ENCODE measurements around the gene SDCCAG8.

SDCCAG8 gene

GRCh38 chr1:243422362-243422761 is 166.5 kb downstream of the SDCCAG8 start:
- no peak for DNase-seq

- DNase-seq, result no peak
Observed at GRCh38 chr1:243428084-243428483, 172.2 kb downstream of the SDCCAG8 start.

- DNase-seq, result no peak
Observed at GRCh38 chr1:243428617-243429342, 172.9 kb downstream of the SDCCAG8 start.

DNA sequence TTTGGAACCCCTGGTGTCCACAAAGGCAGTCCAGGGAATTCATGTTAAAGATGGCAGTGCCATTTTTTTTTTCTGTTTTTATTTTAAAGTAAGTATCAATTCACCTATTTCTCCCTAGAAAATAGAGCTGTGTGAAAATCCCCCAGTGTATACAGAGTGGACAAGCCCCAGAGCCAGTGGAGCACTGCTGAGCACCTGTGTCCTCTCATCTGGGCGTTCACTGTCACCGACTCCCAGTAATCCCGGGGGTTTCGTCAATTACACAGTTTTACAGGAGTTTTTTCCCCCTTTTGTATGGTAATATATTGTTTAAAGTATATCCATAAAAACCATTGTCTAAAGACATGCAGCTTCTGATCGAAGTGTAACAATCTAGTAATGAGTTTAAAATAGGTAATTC is 175.8 kb downstream of the SDCCAG8 start:
- DNase-seq, result no peak

DNA sequence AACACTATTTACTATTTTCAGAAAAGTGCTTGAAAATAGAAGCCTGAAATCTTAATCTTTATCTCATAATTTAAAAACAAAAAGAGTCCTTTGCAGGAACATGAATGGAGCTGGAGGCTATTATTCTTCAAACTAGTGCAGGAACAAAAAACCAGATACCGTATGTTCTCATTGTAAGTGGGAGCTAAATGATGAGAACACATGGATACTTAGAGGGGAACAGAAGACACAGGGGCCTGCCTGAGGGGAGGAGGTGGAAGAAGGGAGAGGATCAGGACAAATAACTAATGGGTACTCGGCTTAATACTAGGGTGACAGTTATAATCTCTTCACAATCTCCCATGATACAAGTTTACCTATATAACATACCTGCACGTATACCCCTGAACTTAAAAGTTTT is 176.3 kb downstream of the SDCCAG8 start:
- no peak for DNase-seq

- DNase-seq, result no peak
Observed at GRCh38 chr1:243433737-243434370, 178.0 kb downstream of the SDCCAG8 start.

- no peak for DNase-seq
Observed at GRCh38 chr1:243434594-243434993, 178.8 kb downstream of the SDCCAG8 start.

- DNase-seq, result no peak
Observed at GRCh38 chr1:243435836-243436235, 180.0 kb downstream of the SDCCAG8 start.

DNA sequence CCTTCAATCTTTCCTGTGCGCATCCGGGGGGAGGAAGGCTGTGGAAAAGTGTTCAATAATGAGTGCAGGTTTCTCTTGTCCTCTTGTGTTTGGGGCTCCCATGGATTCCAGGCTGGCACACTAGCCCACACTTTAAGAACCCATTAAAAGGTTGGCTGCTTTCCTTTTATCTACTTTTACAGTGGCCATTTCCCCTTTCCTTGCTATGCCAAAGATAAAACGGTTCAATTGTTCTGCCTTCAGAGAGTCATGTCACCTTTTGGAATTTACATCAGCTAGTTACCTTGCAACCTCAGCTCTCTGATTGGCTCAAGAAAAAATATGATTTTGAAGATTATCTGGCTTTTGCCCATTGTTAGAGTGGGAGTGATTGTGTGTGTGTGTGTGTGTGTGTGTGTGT is 182.3 kb downstream of the SDCCAG8 start:
- no peak for DNase-seq

DNA sequence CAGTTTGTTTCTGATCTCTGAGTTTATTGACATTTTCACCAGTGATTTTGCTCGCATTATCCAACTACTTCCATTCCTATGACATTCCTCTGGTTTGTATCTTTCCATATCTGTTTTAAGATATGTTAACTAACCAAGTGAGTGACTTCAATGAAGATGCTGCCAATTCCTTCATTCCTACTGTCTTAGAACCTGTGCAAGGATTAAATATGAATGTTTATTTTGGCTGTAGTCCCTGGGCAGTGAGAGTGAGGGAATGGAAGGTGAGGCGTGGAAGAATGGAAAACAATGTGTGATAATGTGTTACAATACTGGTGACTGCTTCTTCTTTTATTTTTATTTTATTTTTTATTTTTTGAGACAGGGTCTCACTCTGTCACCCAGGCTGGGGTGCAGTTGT is 183.0 kb downstream of the SDCCAG8 start:
- no peak for DNase-seq

DNA sequence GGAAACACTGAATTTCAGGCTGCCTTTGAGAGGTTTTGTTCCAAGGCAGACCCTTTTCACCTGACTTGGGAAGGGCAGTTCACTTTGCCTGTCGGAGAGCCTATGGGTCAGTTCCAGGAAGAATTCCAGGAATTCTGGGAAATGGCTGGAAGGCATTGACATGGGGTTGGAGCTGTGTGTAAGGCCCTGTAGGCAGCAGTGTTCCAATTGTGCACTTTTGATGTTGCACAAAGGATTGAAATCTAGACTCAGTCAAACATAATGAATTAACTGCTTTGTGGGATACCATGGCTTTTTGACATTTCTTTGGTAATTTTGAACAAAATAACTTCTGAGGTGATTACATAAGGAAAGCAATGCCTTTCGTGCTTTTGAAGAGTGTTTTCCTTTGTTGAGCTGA is 184.6 kb downstream of the SDCCAG8 start:
- no peak for DNase-seq

DNA sequence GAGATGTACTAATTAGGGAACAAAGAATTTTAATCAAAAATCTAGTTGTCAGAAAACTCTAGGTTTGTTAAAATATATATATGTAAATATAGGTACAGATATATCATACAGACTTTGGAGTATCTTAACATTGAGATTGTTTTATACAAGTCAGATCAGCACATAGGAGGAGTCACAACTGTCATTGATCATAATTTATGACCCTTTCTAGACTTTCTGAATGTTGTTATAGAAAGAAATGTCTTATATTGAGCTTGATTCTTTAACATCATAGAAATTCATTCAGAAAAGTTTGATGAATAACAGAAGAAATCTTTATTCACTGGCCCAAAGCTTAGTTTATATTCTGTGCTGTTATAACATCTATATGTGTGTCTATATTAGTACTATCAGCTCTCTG is 185.8 kb downstream of the SDCCAG8 start:
- no peak for DNase-seq

GRCh38 chr1:243443557-243443956 is 187.7 kb downstream of the SDCCAG8 start:
- DNase-seq, result no peak

DNA sequence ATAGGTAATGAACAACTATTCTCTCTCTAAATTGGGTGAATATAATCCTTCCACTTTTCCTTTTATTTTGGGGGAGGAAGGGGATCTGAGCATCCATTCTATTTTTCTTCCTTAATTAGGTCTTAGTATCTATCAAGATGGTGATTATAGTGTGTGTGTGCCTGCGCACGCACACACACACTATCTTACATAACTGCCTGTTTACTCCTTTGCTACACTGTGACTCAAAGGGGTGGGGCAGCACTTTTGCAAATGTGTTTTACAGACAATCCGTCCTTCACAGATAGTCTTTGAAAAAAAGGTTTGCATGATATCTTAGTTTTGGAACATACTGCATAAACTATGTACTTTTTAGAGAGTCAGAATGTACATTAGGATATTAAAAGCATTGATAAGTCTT is 191.5 kb downstream of the SDCCAG8 start:
- DNase-seq, result no peak

GRCh38 chr1:243447844-243448243 is 192.0 kb downstream of the SDCCAG8 start:
- DNase-seq, result no peak

DNA sequence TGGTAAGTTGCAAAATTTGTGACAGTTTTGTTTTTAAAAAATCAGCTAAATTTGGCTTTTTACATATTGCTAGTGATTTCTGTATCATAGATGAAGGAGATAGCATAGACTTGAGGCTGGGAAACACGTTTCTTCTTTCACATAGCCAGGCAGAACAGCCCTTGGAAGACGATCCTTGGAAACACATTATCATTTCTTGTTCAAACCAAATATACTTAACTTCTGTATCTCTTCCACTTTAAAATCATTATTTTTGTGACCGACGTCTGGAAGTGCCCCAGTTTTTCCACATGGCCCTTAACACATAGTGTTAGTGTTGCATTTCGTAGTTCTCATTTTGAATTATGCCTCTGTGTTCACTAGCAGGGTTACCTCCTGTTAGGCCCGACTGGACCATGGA is 193.5 kb downstream of the SDCCAG8 start:
- DNase-seq, result no peak

DNA sequence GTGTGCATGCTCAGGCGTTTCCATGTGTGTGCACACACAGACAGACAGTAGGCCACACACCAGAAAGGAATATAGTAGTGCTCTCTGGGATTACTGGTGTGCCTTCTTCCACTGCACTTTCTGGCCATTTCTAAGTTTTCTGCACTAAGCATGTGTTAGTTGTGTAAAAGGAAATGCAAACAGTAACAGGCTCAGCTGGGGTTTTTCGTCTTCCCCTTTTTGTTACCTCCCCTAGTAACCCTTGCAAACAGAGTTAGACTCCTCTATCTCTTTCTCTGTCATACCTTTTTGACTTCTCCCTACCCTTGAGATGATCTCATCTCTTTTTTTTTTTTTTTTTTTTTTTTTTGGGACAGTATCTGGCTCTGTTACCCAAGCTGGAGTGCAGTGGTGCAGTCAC is 196.3 kb downstream of the SDCCAG8 start:
- DNase-seq, result no peak

- DNase-seq, result no peak
Observed at GRCh38 chr1:243454328-243454997, 198.6 kb downstream of the SDCCAG8 start.

DNA sequence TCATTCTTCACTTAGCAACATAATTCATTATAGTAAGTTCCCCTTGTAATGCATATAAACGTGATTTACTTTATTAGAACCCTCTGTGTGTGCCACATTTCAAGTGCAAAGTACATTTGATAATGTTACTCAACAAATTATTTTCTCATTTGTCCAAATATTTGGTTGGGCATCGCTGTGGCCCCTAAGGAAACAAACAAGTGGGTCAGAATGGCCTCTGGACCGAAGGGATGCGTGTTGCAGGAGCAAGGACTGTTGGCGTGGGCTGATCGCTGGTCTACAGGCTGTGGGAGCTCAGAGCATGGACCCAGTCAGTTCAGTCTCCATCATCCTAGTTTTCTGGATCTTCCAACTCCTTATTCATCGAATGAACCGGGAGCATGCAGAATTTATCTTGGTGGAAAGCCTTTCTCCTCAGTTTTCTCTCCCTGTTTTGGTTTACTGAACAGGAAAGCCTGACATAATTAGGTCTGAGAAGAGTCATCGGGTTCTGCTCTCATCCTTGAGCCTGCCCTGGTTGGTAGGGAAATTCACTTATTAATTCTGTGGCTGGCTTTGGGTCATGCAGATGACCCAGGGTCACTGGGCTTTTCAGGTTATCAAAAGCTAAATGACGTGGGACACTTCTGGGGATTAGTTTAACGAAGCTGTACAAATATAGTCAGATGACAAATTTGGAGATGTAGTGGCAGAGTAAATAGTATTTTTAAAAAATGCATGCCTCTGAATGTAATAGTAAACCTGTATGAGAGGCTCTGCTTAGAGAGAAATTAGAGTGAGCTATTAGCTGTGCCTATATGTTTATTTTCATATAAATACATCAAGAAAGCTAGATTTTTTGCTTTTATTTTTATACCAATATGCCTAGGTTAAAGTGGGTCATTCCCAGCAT is 200.2 kb downstream of the SDCCAG8 start:
- no peak for DNase-seq

- no peak for DNase-seq
Observed at GRCh38 chr1:243457363-243457982, 201.6 kb downstream of the SDCCAG8 start.

- no peak for DNase-seq
Observed at GRCh38 chr1:243459059-243459458, 203.2 kb downstream of the SDCCAG8 start.

DNA sequence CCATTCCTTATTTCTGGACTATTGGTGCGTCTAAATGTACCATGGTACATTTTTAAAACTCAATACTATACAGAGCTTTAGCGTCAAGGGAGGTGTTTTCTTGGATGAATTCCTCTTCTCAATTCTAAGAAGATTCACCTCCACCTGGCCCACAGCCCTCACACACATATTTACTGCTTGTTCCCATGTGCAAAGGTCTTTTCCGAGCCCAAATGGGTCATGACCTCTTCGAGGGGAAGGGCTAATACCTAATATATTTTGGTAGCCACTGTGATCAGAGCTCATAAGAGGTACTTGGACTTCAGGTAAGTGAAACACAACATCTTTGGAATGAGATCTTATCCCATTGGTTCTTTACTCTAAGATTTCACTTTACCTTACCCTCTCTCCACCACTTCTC is 205.9 kb downstream of the SDCCAG8 start:
- DNase-seq, result no peak

Measured in right kidney (tissue), 1 donor.